B cell (primary cell): ENCODE data around the gene GGTLC1. TPM values are rescaled to one million over a fixed set of nuclear protein-coding genes. Genes with fewer than 3 reads are reported as not detected.

ENCODE experiments used
- ATAC-seq: fragments of 200-7000 bp; cut with Tn5 transposase; one replicate; pipeline ENCODE4 v1.10.0; 2021; ENCODE audit warnings: low read depth, mild to moderate bottlenecking, moderate number of reproducible peaks, moderate library complexity
- CTCF ChIA-PET: fragments of 350-600 bp; sonication (Branson Sonifier 250); formaldehyde crosslinking; loops from one replicate; lab custom pipeline; 2021; ENCODE audit warnings: antibody characterized with exemption, inconsistent platforms; lab: Charles Lee
- POLR2A ChIA-PET: fragments of 350-600 bp; sonication (Branson Sonifier 250); formaldehyde crosslinking; loops from one replicate; lab custom pipeline; 2021; ENCODE audit warnings: antibody characterized with exemption; lab: Charles Lee
- DNase-seq: peaks from one replicate; pipeline ENCODE4 v3.0.0; 2013
- H2AFZ ChIP-seq: 2 replicates; pipeline ENCODE4 v1.6.1; 2012; ENCODE audit warnings: mild to moderate bottlenecking, low read depth, low read length; ENCODE audit not compliant: insufficient read depth, poor library complexity, severe bottlenecking
- H3K27ac ChIP-seq, 2 donors: 1 replicate in 1 of 2; 2 replicates in 1 of 2; pipeline ENCODE4 v1.5.1; 2012 to 2013; ENCODE audit warnings: low read length in 2 of 2, mild to moderate bottlenecking in 2 of 2, moderate library complexity in 1 of 2
- H3K27me3 ChIP-seq, 4 experiments: fragments of 200-600 bp in 1 of 4; sonication (generic) in 1 of 4; replicated peaks in 1 of 4; 1 replicate in 2 of 4; 2 replicates in 2 of 4; pipeline versions ENCODE4 v1.6.1 to v1.7.0; 2013 to 2016; ENCODE audit warnings: low read length in 3 of 4, mild to moderate bottlenecking in 2 of 4, mixed read lengths in 1 of 4, moderate library complexity in 1 of 4; ENCODE audit not compliant: insufficient read depth in 4 of 4, control insufficient read depth in 3 of 4; ENCODE audit errors: control extremely low read depth in 1 of 4
- H3K36me3 ChIP-seq, 2 experiments: replicated peaks in 1 of 2; 1 replicate in 1 of 2; 2 replicates in 1 of 2; pipeline versions ENCODE4 v1.6.1 to v1.7.1; 2013; ENCODE audit warnings: low read length in 1 of 2; ENCODE audit not compliant: insufficient read depth in 2 of 2, control insufficient read depth in 1 of 2; ENCODE audit errors: control extremely low read depth in 1 of 2, extremely low read depth in 1 of 2
- H3K4me1 ChIP-seq, 2 donors: fragments of 200-600 bp in 1 of 2; sonication (generic) in 1 of 2; 1 replicate in 1 of 2; 2 replicates in 1 of 2; pipeline versions ENCODE4 v1.5.1 to v1.6.1; 2013 to 2017; ENCODE audit warnings: low read length in 2 of 2; ENCODE audit not compliant: control insufficient read depth in 2 of 2, insufficient read depth in 2 of 2
- H3K4me2 ChIP-seq: replicated peaks from 2 replicates; pipeline ENCODE3; 2012; ENCODE audit warnings: mild to moderate bottlenecking, low read depth, low read length; ENCODE audit not compliant: poor library complexity, severe bottlenecking
- H3K4me3 ChIP-seq, 5 experiments: fragments of 200-600 bp in 1 of 5; sonication (generic) in 1 of 5; 1 replicate in 3 of 5; 2 replicates in 2 of 5; pipeline versions ENCODE4 v1.5.1 to v1.7.0; 2011 to 2016; ENCODE audit warnings: low read length in 4 of 5, mild to moderate bottlenecking in 4 of 5, low read depth in 2 of 5, control low read depth in 1 of 5, moderate library complexity in 1 of 5; ENCODE audit not compliant: insufficient read depth in 1 of 5; ENCODE audit errors: control extremely low read depth in 1 of 5, extremely low read depth in 1 of 5
- H3K79me2 ChIP-seq: fragments of 200-600 bp; sonication (generic); one replicate; pipeline ENCODE4 v1.6.0; 2016; ENCODE audit warnings: low read length; ENCODE audit not compliant: control insufficient read depth, insufficient read depth
- H3K9ac ChIP-seq: fragments of 200-600 bp; sonication (generic); 2 replicates; pipeline ENCODE4 v1.6.1; 2017; ENCODE audit warnings: mild to moderate bottlenecking, low read length, moderate library complexity
- H3K9me3 ChIP-seq, 3 donors: one replicate each; pipeline versions ENCODE4 v1.6.1 to v1.7.1; 2013; ENCODE audit warnings: low read length in 2 of 3; ENCODE audit not compliant: control insufficient read depth in 2 of 3, insufficient read depth in 1 of 3; ENCODE audit errors: control extremely low read depth in 1 of 3
- H4K20me1 ChIP-seq: 2 replicates; pipeline ENCODE4 v1.6.0; 2012; ENCODE audit warnings: mild to moderate bottlenecking, low read length; ENCODE audit not compliant: insufficient read depth, control insufficient read depth, poor library complexity, severe bottlenecking
- H3K27ac Mint-ChIP-seq: one replicate; pipeline ENCODE4 v1.8.0; 2021; ENCODE audit warnings: mixed read lengths
- H3K27me3 Mint-ChIP-seq: one replicate; pipeline ENCODE4 v1.8.0; 2021; ENCODE audit warnings: mixed read lengths
- H3K4me1 Mint-ChIP-seq: one replicate; pipeline ENCODE4 v1.8.0; 2021; ENCODE audit warnings: mixed read lengths
- H3K4me3 Mint-ChIP-seq: one replicate; pipeline ENCODE4 v1.8.0; 2021; ENCODE audit warnings: mixed read lengths
- H3K9me3 Mint-ChIP-seq: one replicate; pipeline ENCODE4 v1.8.0; 2022; ENCODE audit warnings: mixed read lengths; ENCODE audit not compliant: insufficient read depth
- EZH2 ChIP-seq: IDR thresholded peaks from 2 replicates; pipeline ENCODE4 v1.6.1; 2012; ENCODE audit warnings: borderline replicate concordance, low read depth, mild to moderate bottlenecking, moderate library complexity, low read length; ENCODE audit not compliant: insufficient read depth, poor library complexity, severe bottlenecking
- WGBS: methylation state at CpG from one replicate; pipeline ENCODE4 v1.1.5; 2013; ENCODE audit warnings: missing lambda C conversion rate; ENCODE audit not compliant: insufficient coverage; 5-methylcytosine and 5-hydroxymethylcytosine counted together
- intact Hi-C: fragments of 100-400 bp; cut with micrococcal nuclease; formaldehyde crosslinking; loops from one replicate; pipeline ENCODE4 v1.10.0; 2022
- polyA plus RNA-seq: library from polyadenylated mRNA; depleted of rRNA; stranded (reverse); fragments of >200 nt; gene quantifications from 2 replicates; pipeline ENCODE4 v1.2.3, GENCODE V29; 2012
- total RNA-seq, 2 donors: library from RNA; stranded (reverse); fragments of 120-200 nt in 1 of 2; gene quantifications; 1 replicate in 1 of 2; 2 replicates in 1 of 2; pipeline versions ENCODE4 v1.2.3 to v1.2.4, GENCODE V29; 2013 to 2022
- TF ChIP-seq, protein P1 (sequence below): fragments of 200-600 bp; IDR thresholded peaks from one replicate; pipeline ENCODE4 v1.8.0; 2022; ENCODE audit warnings: antibody characterized with exemption, mild to moderate bottlenecking

Gene GGTLC1
- total and polyA plus RNA-seq, 2 donors (not counting 1 experiment from before 2014, with no cell fraction given): not detected

DNA sequence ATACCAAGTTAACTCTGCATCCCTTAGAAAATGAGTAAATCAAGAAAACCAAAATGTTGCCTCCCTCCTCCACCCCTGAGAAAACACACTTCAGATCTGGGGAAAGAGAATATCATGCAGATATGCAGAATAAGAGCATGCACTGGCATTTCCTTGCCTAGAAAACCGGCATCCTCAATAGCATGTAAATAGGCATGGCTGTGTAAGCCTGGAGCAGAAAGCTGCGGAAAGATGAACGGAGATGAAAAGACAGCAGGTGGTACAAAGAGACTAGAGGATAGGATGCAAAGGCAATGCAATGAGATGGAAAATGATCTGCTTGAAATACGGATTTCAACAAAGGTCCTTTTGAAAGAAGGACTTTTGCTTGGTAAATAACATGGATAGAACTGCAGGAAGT, 10.3 kb upstream of the GGTLC1 start:
- ATAC-seq: no peak

DNA sequence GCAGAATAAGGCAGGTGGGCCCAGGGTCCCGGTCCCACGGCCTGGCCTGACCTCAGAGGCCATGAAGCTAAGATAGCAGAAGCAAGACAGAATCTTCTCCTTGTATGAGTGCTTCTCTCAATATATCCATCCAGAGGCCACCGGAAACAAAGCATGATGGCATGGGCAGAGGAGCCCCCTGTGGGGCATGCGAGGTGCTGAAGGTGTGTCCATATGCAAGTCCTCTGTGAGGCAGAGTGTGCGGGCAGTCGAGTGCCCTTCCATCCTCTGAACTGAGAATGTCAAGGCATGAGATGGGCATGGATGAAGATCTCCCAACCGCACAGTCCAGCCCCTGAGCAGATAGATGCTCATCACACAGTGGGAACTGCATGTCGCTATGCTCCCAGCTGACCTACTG, 9.8 kb upstream of the GGTLC1 start:
- H3K27ac Mint-ChIP-seq: no peak overlapping the region
- H3K4me1 ChIP-seq: no peaks in the 10 kb centered on the region
- intact Hi-C loops: loop anchor here (5.0 kb wide), 3 partner anchors 331 to 1661 kb away; no protein-coding TSS in a partner anchor
- H3K9me3 Mint-ChIP-seq: no peaks in the 10 kb centered on the region
- no peaks in the 10 kb centered on the region for H4K20me1 ChIP-seq
- DNase-seq: no peak
- H3K36me3 ChIP-seq: no peaks in the 10 kb centered on the region
- POLR2A ChIA-PET: no interaction called here
- peaks cover 18% of the 10 kb centered on the region for H3K27me3 Mint-ChIP-seq
- H3K79me2 ChIP-seq: no peaks in the 10 kb centered on the region
- CTCF ChIA-PET: no interaction called here
- H3K9me3 ChIP-seq: no peaks in the 10 kb centered on the region
- no peak overlapping the region for H3K27ac ChIP-seq
- no peak overlapping the region for H3K4me3 ChIP-seq
- H2AFZ ChIP-seq: no peak overlapping the region
- H3K27me3 ChIP-seq: peaks cover 0 to 4% (median 0%) of the 10 kb centered on the region in 4 experiments
- 100% methylated on average over 5 of the region's 8 CpGs for WGBS
- no peak for TF ChIP-seq EZH2
- TF ChIP-seq, protein P1, sequence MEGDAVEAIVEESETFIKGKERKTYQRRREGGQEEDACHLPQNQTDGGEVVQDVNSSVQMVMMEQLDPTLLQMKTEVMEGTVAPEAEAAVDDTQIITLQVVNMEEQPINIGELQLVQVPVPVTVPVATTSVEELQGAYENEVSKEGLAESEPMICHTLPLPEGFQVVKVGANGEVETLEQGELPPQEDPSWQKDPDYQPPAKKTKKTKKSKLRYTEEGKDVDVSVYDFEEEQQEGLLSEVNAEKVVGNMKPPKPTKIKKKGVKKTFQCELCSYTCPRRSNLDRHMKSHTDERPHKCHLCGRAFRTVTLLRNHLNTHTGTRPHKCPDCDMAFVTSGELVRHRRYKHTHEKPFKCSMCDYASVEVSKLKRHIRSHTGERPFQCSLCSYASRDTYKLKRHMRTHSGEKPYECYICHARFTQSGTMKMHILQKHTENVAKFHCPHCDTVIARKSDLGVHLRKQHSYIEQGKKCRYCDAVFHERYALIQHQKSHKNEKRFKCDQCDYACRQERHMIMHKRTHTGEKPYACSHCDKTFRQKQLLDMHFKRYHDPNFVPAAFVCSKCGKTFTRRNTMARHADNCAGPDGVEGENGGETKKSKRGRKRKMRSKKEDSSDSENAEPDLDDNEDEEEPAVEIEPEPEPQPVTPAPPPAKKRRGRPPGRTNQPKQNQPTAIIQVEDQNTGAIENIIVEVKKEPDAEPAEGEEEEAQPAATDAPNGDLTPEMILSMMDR: no peak
- H3K4me2 ChIP-seq: no peak overlapping the region
- no peak overlapping the region for H3K4me3 Mint-ChIP-seq
- H3K4me1 Mint-ChIP-seq: no peaks in the 10 kb centered on the region
- no peak overlapping the region for H3K9ac ChIP-seq
- ATAC-seq: no peak

More for the DNA sequence above, 10.3 kb upstream of the GGTLC1 start:
- Histone ChIP-seq H3K9ac (no peak overlapping the region), H3K79me2 (no peaks in the 10 kb centered on the region), H3K27ac (no peak overlapping the region), H3K27me3 (peaks cover 0 to 4% (median 0%) of the 10 kb centered on the region in 4 experiments), H3K36me3 (no peaks in the 10 kb centered on the region), H3K4me2 (no peak overlapping the region), H4K20me1 (no peaks in the 10 kb centered on the region), H3K4me3 (no peak overlapping the region), H3K9me3 (no peaks in the 10 kb centered on the region), H3K4me1 (no peaks in the 10 kb centered on the region), H2AFZ (no peak overlapping the region)
- Mint-ChIP-seq H3K27ac (no peak overlapping the region), H3K27me3 (peaks cover 18% of the 10 kb centered on the region), H3K4me1 (no peaks in the 10 kb centered on the region), H3K4me3 (no peak overlapping the region), H3K9me3 (no peaks in the 10 kb centered on the region)
- intact Hi-C loops: loop anchor here (5.0 kb wide), 3 partner anchors 332 to 1662 kb away; no protein-coding TSS in a partner anchor
- no peak for TF ChIP-seq EZH2
- TF ChIP-seq, protein P1: no peak
- WGBS: 93% methylated on average over 4 of the region's 4 CpGs
- ChIA-PET CTCF (no interaction called here), POLR2A (no interaction called here)
- DNase-seq: no peak
